GM11168 (cell line): ENCODE measurements around the gene RNF167.

Experiments
- in situ Hi-C: fragments of 300-500 bp; cut with MboI; formaldehyde crosslinking; loops from one replicate; pipeline ENCODE4 v1.12.0; 2022; ENCODE audit warnings: low sequenced_read_pairs; ENCODE audit not compliant: unreplicated experiment

The RNF167 gene

GRCh38 chr17:4972322-4972721 lies 32.3 kb downstream of the RNF167 start:
- in situ Hi-C loops, result loop anchor here (10.0 kb wide), 1 partner anchor 92 kb away; no protein-coding TSS in a partner anchor

- in situ Hi-C loops, result loop anchor here (10.0 kb wide), 1 partner anchor 92 kb away; no protein-coding TSS in a partner anchor
These were observed 32.7 kb downstream of the RNF167 start for GRCh38 chr17:4972752-4973151.

GRCh38 chr17:4973256-4974114 lies 33.4 kb downstream of the RNF167 start:
- in situ Hi-C loops, result loop anchor here (10.0 kb wide), 1 partner anchor 91 kb away; no protein-coding TSS in a partner anchor

DNA sequence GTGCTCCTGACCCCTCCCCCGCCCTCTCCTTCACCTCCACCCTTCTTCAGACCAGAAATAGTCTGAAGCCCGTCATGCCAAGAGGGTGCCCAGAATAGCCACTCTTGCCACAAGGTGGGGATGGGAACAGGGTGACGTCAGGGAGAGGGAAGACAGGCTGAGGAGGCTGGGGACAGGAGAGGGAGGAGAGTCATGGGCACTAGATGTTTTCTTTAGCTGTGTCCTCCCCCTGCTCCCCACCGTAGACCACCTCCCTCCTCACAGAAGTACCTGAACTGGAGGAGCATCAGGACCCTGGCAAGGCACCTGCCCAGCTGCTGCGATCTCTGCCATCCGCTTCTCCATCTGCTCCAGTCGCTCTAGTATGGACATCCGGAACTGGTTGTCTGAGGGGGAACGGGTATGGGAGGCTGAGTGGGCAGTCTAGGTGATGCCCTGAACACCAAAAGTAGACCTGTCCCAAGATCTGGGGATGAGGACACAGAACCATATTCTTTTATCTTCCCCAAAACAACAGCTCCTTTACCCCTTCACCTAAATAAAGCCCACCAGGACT lies 34.1 kb downstream of the RNF167 start:
- in situ Hi-C loops, result loop anchor here (10.0 kb wide), 1 partner anchor 91 kb away; no protein-coding TSS in a partner anchor

DNA sequence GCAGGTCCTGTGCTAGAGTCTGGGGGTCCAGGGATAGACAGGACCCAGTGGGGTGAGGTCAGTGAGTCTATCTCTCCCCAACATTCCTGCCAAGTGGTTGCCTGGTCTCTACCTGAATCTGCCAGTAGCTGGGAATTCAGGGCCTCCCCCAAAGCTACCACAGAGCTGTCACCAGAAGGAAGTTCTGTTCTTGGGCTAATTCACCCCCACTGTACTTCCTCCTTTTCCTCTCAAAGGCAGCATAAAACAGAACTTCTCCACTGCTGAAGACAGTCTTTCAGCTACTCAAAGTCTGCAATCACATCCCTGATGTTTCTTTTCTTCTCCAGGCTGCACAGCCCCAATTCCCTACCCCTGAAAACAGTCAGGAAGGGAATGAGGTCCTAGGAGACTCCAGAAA lies 38.7 kb downstream of the RNF167 start:
- in situ Hi-C loops, result loop anchor here (10.0 kb wide), 1 partner anchor 86 kb away; no protein-coding TSS in a partner anchor

DNA sequence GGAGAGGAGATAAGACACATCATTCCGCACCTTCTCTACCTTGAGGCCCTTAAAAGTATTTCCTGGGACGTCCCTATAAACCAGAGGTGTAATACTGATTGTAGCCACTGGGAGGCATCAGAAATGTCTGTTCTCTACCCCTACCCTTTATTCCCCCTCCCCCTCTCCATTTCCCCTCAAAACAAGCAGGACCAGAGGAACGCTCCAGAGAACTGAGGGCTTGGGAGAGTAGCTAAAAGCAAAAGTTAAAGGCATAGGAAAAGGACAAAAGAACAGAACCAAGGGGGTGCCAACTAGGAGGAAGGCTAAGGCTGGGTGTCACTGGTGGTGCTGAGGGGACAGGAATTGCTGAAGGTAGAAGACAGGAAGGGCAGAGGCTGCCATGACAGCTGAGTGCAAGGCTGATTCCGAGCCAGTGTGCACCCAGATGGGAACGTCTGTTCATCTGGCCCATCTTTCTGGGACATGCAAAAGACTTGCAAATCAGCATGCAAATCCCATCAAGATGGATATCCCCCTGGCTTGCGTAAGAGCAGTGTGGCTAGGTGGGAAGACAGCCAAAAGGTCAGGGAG lies 40.7 kb downstream of the RNF167 start:
- in situ Hi-C loops, result no loop called here

- in situ Hi-C loops, result no loop called here
These were observed 42.2 kb downstream of the RNF167 start for GRCh38 chr17:4982305-4982704.

- in situ Hi-C loops, result no loop called here
These were observed 46.3 kb downstream of the RNF167 start for GRCh38 chr17:4986403-4986802.

GRCh38 chr17:4986951-4987766 lies 47.1 kb downstream of the RNF167 start, which contains the start of gene CAMTA2:
Gene CAMTA2, minus strand, starts transcription at chr17:4987675. Its CDS starts 1,453 bp downstream, at chr17:4986222.
- in situ Hi-C loops, result no loop called here

GRCh38 chr17:4987767-4988567 lies 47.9 kb downstream of the RNF167 start:
- in situ Hi-C loops, result no loop called here

GRCh38 chr17:4994081-4994595 lies 54.1 kb downstream of the RNF167 start:
- in situ Hi-C loops, result no loop called here
